Vagina (tissue), 2 donors: ENCODE data around the gene MDN1. TPM values are rescaled to one million over a fixed set of nuclear protein-coding genes. Genes with fewer than 3 reads are reported as not detected.

ENCODE experiments used
- DNase-seq, 2 donors: peaks; one replicate each; pipeline ENCODE4 v3.0.0-alpha.2; 2017; ENCODE audit errors: extremely low spot score in 2 of 2
- H3K27ac ChIP-seq: fragments of 200-600 bp; sonication (generic); one replicate; pipeline ENCODE4 v1.5.1; 2019
- H3K27me3 ChIP-seq: fragments of 200-600 bp; sonication (generic); one replicate; pipeline ENCODE4 v1.5.1; 2019
- H3K36me3 ChIP-seq, 2 donors: fragments of 200-600 bp; sonication (generic); one replicate each; pipeline ENCODE4 v1.5.1; 2017 to 2019
- H3K4me1 ChIP-seq: fragments of 200-600 bp; sonication (generic); one replicate; pipeline ENCODE4 v1.5.1; 2019
- H3K4me3 ChIP-seq, 2 donors: fragments of 200-600 bp; sonication (generic); 1 replicate in 1 of 2; 2 replicates in 1 of 2; pipeline ENCODE4 v1.5.1; 2016 to 2019
- H3K9me3 ChIP-seq: fragments of 200-600 bp; sonication (generic); one replicate; pipeline ENCODE4 v1.5.1; 2019
- CTCF ChIP-seq, 3 experiments: fragments of 450-650 bp in 2 of 3; fragments of 200-600 bp in 1 of 3; sonication (generic) in 1 of 3; IDR thresholded peaks; one replicate each; pipeline ENCODE4 v1.5.1; 2017 to 2019; ENCODE audit warnings: antibody characterized with exemption in 3 of 3, mild to moderate bottlenecking in 2 of 3, moderate library complexity in 2 of 3
- POLR2A ChIP-seq, 2 donors: fragments of 450-650 bp; IDR thresholded peaks; one replicate each; pipeline ENCODE4 v1.6.1; 2017; ENCODE audit warnings: antibody characterized with exemption in 2 of 2, mild to moderate bottlenecking in 2 of 2, moderate library complexity in 2 of 2
- POLR2AphosphoS5 ChIP-seq, 2 donors: sonication (generic); formaldehyde crosslinking; IDR thresholded peaks; one replicate each; pipeline ENCODE4 v1.9.0; 2017; ENCODE audit warnings: antibody characterized with exemption in 2 of 2, mild to moderate bottlenecking in 2 of 2, low read depth in 1 of 2; ENCODE audit not compliant: insufficient read depth in 1 of 2
- intact Hi-C: fragments of 100-400 bp; cut with DNase I; formaldehyde crosslinking; loops from one replicate; pipeline ENCODE4 v1.15.1; 2023
- total RNA-seq: library from RNA; depleted of rRNA; stranded (reverse); fragments of >200 nt; gene quantifications from one replicate; pipeline ENCODE4 v1.2.3, GENCODE V29; 2016

The MDN1 gene
- total RNA-seq, 1 donor from 2014 or later, result 23.8 TPM

GRCh38 chr6:89660981-89661380 is 158.6 kb downstream of the MDN1 start:
- no peaks in the 10 kb centered on the region for H3K27me3 ChIP-seq
- H3K4me3 ChIP-seq, result no peak overlapping the region
- DNase-seq, result no peak
- H3K9me3 ChIP-seq, result no peaks in the 10 kb centered on the region
- intact Hi-C loops, result no loop called here
- no peak for TF ChIP-seq CTCF (IDR thresholded peaks at IDR 0.05)
- TF ChIP-seq POLR2A (IDR thresholded peaks at IDR 0.05), result no peak
- no peak for TF ChIP-seq POLR2AphosphoS5 (IDR thresholded peaks at IDR 0.05; ENCODE audit: insufficient read depth in 1 of 2, low read depth in 1 of 2)
- peaks cover 0 to 75% of the 10 kb centered on the region in 2 donors for H3K36me3 ChIP-seq
- H3K27ac ChIP-seq, result no peak overlapping the region
- no peaks in the 10 kb centered on the region for H3K4me1 ChIP-seq

DNA sequence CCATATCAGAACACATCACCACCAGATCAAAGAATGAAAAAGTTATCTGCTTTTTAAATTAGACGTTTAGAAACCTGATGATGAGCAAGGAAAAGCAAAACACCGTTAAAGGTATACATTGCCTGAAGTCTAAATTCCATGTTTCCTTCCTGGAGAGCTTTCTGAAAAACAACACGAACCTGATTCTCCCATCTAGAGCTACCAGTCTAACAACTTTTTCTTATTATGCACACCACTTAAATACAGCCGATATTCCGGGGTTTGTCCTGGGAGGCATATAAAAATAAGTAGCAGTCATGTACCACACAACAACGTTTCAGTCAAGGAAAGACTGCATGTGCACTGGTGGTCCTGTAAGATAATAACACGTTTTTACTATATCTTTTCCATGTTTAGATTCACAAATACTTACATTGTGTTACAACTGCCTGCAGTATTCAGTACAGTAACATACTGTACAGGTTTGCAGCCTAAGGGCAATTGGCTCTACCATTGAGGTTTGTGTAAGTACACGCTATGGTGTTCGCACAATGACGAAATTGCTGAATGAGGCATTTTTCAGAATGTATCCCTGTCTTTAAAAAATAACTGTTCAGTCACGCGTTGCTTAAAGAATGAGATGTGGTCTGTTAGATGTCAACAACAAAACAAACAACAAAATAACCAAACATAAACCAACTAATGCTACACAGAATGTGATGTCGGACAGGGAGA is 162.0 kb downstream of the MDN1 start:
- H3K4me3 ChIP-seq, result no peak overlapping the region
- H3K9me3 ChIP-seq, result no peaks in the 10 kb centered on the region
- no peak for DNase-seq
- peaks cover 0 to 82% of the 10 kb centered on the region in 2 donors for H3K36me3 ChIP-seq
- intact Hi-C loops, result no loop called here
- H3K27me3 ChIP-seq, result no peaks in the 10 kb centered on the region
- H3K4me1 ChIP-seq, result no peaks in the 10 kb centered on the region
- no peak overlapping the region for H3K27ac ChIP-seq
- no peak for TF ChIP-seq CTCF (IDR thresholded peaks at IDR 0.05)
- no peak for TF ChIP-seq POLR2A (IDR thresholded peaks at IDR 0.05)
- TF ChIP-seq POLR2AphosphoS5 (IDR thresholded peaks at IDR 0.05; ENCODE audit: insufficient read depth in 1 of 2, low read depth in 1 of 2), result no peak

DNA sequence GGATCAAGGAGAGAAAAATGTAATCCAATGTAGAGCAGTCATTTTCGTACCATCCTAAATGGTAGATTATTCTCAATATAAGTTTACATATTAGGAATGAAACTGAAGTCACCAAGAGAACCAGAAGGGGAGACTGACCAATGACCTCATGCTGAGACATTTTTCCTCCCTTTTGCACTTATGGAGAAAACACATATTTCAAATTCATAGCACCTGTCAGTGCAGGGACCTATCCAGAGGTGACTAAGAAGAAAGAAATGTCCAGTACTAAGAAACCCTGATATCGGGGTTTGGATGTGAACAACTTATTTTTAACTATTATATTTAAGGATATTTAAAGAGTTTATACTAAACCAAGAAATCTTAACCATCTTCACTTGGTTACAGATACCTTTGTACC is 164.5 kb downstream of the MDN1 start:
- Histone ChIP-seq H3K4me1 (no peaks in the 10 kb centered on the region), H3K9me3 (no peaks in the 10 kb centered on the region), H3K27ac (no peak overlapping the region), H3K27me3 (no peaks in the 10 kb centered on the region), H3K36me3 (peaks cover 0 to 74% of the 10 kb centered on the region in 2 donors), H3K4me3 (no peak overlapping the region)
- TF ChIP-seq POLR2A (IDR thresholded peaks at IDR 0.05) (no peak), CTCF (IDR thresholded peaks at IDR 0.05) (no peak), POLR2AphosphoS5 (IDR thresholded peaks at IDR 0.05; ENCODE audit: insufficient read depth in 1 of 2, low read depth in 1 of 2) (no peak)
- intact Hi-C loops, result no loop called here
- no peak for DNase-seq

GRCh38 chr6:89650579-89650978 is 169.0 kb downstream of the MDN1 start:
- DNase-seq, result no peak
- TF ChIP-seq CTCF (IDR thresholded peaks at IDR 0.05) (no peak), POLR2AphosphoS5 (IDR thresholded peaks at IDR 0.05; ENCODE audit: insufficient read depth in 1 of 2, low read depth in 1 of 2) (no peak), POLR2A (IDR thresholded peaks at IDR 0.05) (no peak)
- no peaks in the 10 kb centered on the region for H3K9me3 ChIP-seq
- H3K4me3 ChIP-seq, result no peak overlapping the region
- H3K27me3 ChIP-seq, result no peaks in the 10 kb centered on the region
- intact Hi-C loops, result no loop called here
- H3K4me1 ChIP-seq, result no peaks in the 10 kb centered on the region
- no peak overlapping the region for H3K27ac ChIP-seq
- H3K36me3 ChIP-seq, result peaks cover 0 to 71% of the 10 kb centered on the region in 2 donors

GRCh38 chr6:89649682-89650081 is 169.9 kb downstream of the MDN1 start:
- no peak overlapping the region for H3K27ac ChIP-seq
- H3K4me1 ChIP-seq, result no peaks in the 10 kb centered on the region
- no peak for DNase-seq
- H3K9me3 ChIP-seq, result no peaks in the 10 kb centered on the region
- H3K4me3 ChIP-seq, result no peak overlapping the region
- no peak for TF ChIP-seq POLR2A (IDR thresholded peaks at IDR 0.05)
- no peak for TF ChIP-seq POLR2AphosphoS5 (IDR thresholded peaks at IDR 0.05; ENCODE audit: insufficient read depth in 1 of 2, low read depth in 1 of 2)
- TF ChIP-seq CTCF (IDR thresholded peaks at IDR 0.05), result no peak
- intact Hi-C loops, result no loop called here
- H3K27me3 ChIP-seq, result no peaks in the 10 kb centered on the region
- H3K36me3 ChIP-seq, result peaks cover 0 to 62% of the 10 kb centered on the region in 2 donors
